ENCODE results near the gene ANGPTL1.
"Not testable (repeated sequence)": the region's sequence is repeated elsewhere in the genome, so short reads cannot be mapped to it uniquely, and the experiment has no call there.

Gene ANGPTL1

DNA sequence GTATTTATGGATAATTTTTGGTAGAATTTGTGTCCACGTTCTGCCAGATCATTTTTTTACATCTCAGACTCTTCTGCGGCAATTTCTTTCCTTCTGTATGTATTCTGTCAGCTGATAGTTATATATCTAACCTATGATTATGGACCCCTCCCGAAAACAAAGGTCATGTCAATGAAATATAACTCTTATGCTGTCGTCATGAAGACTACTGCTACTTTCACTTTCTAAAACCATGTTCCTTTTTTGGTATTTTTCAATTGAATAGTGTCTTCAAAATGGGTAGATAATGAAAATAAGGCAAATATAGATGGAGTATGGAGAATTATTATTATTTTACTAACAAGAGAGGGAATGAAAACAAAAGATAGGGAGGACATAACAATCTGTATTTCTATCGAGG, 3.2 kb downstream of the ANGPTL1 start:
- DNase-seq = no peak

GRCh38 chr1:178864326-178864725, 6.6 kb downstream of the ANGPTL1 start:
- no peak for DNase-seq

DNA sequence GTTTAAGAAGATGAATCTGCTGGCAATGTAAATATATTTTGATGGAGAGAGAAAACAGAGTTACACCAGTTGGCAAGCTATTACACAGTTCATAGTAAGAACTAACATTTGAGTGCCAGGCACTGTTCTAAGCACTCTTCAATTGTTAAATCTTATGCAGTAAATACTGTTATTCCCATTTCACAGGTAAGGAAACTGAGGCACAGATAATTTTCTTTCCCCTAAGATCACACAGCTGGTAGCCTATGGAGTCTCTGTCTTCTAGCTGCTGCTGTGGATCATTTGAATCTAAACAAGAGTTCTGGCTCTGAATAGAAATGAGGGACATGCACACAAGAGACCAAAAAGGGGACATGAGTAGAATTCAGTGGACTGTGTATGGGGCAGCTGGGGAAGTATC, 8.0 kb downstream of the ANGPTL1 start:
- no peak for DNase-seq

- no peak for DNase-seq
These were observed 8.5 kb downstream of the ANGPTL1 start for GRCh38 chr1:178862416-178862815.

- no peak for DNase-seq
These were observed 13.8 kb downstream of the ANGPTL1 start for GRCh38 chr1:178857126-178857525.

GRCh38 chr1:178849918-178850317, 21.0 kb downstream of the ANGPTL1 start:
- DNase-seq = no peak

GRCh38 chr1:178847919-178848318, 23.0 kb downstream of the ANGPTL1 start:
- not testable (repeated sequence) for DNase-seq

- no peak for DNase-seq
These were observed 23.5 kb downstream of the ANGPTL1 start for GRCh38 chr1:178847396-178847849.

GRCh38 chr1:178846306-178846705, 24.6 kb downstream of the ANGPTL1 start:
- DNase-seq = no peak

DNA sequence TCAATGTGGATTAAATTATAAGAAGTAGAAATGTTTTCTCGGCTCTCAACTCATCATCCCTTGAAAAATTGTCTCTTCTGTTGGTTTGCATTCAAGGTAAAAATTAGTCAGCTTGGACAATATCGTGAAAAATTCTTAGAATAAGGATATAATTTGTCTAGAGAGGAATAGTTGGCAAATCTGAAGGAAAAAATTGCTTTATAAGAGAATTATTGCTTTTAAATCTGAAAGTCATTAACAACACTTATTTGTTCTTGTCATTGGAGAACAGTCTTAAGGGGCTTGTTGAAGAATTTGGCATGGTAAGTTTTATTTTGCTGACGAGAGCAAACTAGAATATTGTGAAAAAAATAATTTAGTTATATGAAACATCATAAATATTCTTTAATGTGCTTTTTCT, 26.4 kb downstream of the ANGPTL1 start:
- DNase-seq = no peak

DNA sequence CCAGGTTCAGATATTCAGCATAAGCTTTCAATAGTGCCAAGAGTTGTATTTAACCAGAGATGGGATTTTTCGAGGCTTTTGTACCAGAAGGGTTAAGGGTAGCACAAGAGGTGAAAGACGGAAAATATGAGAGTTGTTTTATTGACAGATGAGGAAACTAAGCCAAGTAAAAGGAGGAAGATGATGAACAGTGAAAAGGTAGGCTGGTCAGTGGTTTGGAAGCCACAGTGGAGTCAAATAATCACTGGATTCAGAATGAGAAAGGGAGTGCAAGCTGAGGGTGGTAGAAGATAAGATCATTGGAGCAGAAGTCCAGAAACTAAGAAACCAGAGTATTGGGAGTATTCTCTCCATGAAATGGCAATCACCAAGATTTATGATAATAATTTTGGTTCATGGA, 45.7 kb downstream of the ANGPTL1 start:
- DNase-seq = no peak

- no peak for DNase-seq
These were observed 49.6 kb downstream of the ANGPTL1 start for GRCh38 chr1:178821134-178821866.

DNA sequence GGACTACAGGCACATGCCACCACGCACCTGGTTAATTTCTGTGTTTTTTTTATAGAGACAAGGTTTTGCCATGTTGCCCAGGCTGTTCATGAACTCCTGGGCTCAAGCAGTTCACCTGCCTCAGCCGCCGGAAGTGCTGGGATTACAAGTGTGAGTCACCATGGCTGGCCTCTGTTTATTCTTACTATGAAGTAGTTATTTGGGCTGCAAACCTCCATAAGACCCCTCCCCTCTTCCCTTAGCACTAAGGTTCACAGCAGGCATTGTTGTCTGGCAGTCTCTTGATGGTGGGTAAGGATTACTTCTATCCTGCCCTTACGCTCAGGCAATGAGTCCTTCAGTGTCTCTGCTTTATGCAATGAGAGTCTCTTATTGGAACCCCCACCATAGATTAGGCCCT, 51.8 kb downstream of the ANGPTL1 start:
- DNase-seq = no peak

DNA sequence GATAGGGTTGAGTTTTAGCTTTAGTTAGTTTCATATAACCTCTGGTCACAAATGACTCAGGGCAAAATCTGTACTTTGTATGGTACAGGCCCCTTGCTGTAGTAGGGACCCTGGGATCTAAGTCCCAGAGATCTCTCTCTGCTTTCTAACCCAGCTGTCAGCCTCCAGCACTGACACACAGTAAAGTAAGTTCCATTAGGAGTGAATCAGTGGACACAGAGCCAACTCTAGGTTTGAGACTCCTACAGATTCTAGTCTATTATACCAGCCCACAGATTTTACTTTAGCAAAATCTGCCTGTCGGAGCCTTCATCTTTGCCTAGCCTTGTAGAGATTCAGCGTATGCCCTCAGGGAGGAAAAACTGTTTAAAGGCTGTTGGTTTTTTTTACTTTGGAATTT, 52.5 kb downstream of the ANGPTL1 start:
- no peak for DNase-seq

DNA sequence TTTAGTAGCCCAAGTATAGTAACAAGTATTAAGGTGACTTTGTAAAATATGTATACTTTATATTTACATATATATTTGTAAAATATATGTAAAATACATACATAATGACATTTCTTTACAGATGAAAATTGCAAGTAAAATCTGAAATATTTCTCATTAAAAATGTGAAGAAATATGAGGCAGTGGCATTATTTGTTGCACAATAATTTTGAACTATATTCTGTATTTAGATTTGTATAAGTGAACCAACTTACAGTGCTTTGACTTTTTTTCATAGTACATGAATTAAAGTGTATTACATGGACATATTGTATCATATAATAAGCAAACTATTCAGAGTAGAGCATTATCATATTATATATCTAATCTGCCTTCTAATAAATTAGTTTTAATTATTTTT, 60.3 kb downstream of the ANGPTL1 start:
- DNase-seq = no peak

GRCh38 chr1:178808529-178808928, 62.3 kb downstream of the ANGPTL1 start:
- no peak for DNase-seq

DNA sequence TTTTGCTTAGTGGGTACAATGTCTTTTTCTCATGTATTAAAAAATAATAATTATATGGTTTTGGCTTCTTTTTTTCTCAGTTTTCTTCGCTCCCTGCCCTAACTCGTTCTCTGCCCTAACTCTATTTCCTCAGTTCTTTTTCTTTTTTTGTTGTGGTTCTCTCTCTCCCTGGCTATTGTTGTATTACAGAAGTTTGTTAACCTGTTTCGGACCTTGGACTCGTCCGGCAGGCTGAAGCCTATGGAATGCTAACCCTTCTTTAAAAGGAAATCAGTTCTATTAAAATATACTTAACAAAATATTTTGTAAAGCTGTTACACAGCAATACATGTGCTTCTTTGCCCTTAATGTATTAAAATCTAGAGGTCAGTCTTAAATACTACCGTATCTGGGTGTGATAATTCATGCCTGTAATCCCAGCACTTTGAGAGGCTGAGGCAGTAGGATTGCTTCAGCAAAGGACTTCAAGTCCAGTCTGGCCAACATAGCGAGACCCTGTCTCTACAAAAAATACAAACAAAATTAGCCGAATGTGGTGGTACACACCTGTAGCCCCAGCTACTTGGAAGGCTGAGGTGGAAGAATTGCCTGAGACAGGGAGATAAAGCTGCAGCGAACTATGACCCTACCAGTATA, 64.1 kb downstream of the ANGPTL1 start:
- no peak for DNase-seq

DNA sequence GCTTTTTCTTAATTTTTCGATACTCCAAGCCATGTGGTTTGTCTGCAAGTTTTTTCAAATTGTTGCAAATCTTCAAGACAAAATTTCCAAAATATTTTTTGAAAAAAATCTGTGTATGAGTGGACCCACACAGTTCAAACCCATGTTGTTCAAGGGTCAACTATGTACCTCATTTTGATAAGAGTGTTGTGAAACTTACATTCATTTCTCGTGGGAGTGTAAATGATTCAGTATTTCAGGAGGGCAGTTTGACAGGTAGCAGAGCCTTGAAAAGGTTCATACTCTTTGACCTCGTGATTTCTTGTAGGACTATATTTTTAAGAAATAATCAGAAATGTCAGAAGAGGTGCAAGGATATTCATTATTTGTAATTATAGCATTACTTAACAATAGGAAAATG, 68.0 kb downstream of the ANGPTL1 start:
- no peak for DNase-seq

All from C1 segment of cervical spinal cord (tissue), 14 donors.